Bronchus fibroblast of lung (primary cell): ENCODE measurements around the gene CST3. TPM values are rescaled to one million over a fixed set of nuclear protein-coding genes. Genes with fewer than 3 reads are reported as not detected.

ENCODE experiments used
- total RNA-seq: library from RNA; depleted of rRNA; stranded (reverse); fragments of >200 nt; gene quantifications from 2 replicates; pipeline ENCODE4 v1.2.3, GENCODE V29; 2015

CST3 gene
- total RNA-seq, result 430 and 459 TPM in 2 replicates

GRCh38 chr20:23637282-23638221, at the start of gene CST3:
TSS of gene CST3 (minus strand) at chr20:23637955. CDS start at chr20:23637862, 93 bp downstream.

GRCh38 chr20:23605867-23606651, 31.7 kb downstream of the CST3 start, which contains the start of gene CST9:
TSS of gene CST9 (minus strand) at chr20:23605917. CDS start at chr20:23605864, 53 bp downstream.

Other genes starting within 250 kb of the CST3 start
- gene NAPB, start 216.5 kb downstream of the CST3 start, total RNA-seq, result 1.2 and 2.2 TPM in 2 replicates
- gene CSTL1, start 198.3 kb downstream of the CST3 start, total RNA-seq, result not detected in 2 replicates
- not detected in 2 replicates for gene CST11, start 185.1 kb downstream of the CST3 start, total RNA-seq
- not detected in 2 replicates for gene CST8, start 146.8 kb downstream of the CST3 start, total RNA-seq
- not detected in 2 replicates for gene CST9L, start 69.5 kb downstream of the CST3 start, total RNA-seq
- not detected in 2 replicates for gene CST9, start 32.0 kb downstream of the CST3 start, total RNA-seq
- gene CST4, start 51.1 kb upstream of the CST3 start, total RNA-seq, result not detected in 2 replicates
- not detected in 2 replicates for gene CST1, start 113.0 kb upstream of the CST3 start, total RNA-seq
- gene CST2, start 188.8 kb upstream of the CST3 start, total RNA-seq, result not detected in 2 replicates
- gene CST5, start 241.8 kb upstream of the CST3 start, total RNA-seq, result not detected in 2 replicates